ENCODE data around the gene HOXB6.

The HOXB6 gene

DNA sequence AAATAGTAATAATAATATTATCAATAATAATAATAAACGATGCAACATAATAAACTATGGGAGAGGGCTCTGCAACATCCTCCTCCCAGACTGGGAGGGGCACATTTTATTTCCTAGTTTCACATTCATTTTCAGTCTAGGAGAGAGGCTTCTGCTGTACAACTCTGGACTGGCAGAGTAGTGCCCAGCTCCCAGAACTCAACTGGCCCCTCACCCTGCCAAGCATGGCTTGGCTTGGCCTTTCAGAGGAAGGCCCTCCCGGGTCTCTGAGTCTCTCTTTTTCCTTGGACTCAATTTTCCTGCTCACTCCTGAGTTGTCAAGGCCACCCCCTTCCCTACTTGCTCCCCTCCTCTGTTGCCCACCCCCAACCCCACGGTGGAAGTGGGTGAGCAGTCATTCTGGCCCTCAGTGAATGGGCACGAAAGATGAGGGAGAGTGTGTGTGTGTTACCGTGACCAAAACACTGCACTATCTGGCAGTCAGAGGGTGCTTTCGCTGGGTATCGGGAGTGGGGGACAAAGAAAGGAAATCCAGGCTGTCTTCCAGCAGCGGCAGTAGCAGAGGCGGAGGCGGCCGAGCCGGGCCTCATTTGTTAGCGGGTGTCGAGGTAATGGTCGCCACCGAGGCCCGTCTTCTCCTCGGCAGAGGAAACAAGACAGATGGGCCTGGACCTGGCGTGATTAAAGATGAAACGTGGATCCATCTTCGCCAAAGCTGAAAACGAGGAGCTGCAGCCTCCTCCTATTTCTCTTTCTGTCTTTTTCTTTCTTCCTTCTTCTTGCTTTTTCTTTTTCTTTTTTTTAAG, 28.9 kb downstream of the HOXB6 start:
- no peak overlapping the region; the same call in 1 of the 2 replicates for H3K4me3 ChIP-seq (ENCODE audit: low read length)
- no peak for TF ChIP-seq ZNF274 (IDR thresholded peaks at IDR 0.05; ENCODE audit: low read depth, low read length)

- H3K4me3 ChIP-seq (ENCODE audit: low read length): no peak overlapping the region
- no peak for TF ChIP-seq ZNF274 (IDR thresholded peaks at IDR 0.05; ENCODE audit: low read depth, low read length)
These were observed 29.7 kb downstream of the HOXB6 start for GRCh38 chr17:48575066-48575582.

DNA sequence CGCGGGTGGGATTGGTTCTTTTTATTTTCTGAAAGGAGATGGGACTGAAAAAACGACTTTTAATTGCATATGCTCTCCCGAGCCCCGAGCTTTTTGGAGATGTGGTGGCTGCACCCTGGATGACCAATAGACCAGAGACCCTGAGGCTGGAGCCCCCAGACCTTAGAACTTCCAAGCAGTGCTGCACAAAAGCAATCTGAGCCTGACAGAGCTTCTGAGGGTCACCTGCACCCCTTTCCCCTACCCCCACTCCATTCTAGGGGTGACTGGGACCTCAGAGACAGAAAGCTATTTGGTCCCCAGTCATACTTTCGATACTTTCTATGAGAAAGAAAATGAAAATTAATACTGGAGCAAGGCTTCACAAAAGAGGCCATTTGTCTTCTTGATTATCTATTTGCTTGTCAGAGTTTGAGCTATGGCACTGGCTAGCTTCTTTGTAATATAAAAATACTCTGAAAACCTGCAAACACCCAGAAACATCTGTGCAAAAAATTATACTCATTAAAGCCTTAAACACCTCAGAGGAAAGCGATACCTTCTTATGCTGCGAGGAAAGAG, 30.2 kb downstream of the HOXB6 start:
- no peak for TF ChIP-seq ZNF274 (IDR thresholded peaks at IDR 0.05; ENCODE audit: low read depth, low read length)
- no peak overlapping the region for H3K4me3 ChIP-seq (ENCODE audit: low read length)

DNA sequence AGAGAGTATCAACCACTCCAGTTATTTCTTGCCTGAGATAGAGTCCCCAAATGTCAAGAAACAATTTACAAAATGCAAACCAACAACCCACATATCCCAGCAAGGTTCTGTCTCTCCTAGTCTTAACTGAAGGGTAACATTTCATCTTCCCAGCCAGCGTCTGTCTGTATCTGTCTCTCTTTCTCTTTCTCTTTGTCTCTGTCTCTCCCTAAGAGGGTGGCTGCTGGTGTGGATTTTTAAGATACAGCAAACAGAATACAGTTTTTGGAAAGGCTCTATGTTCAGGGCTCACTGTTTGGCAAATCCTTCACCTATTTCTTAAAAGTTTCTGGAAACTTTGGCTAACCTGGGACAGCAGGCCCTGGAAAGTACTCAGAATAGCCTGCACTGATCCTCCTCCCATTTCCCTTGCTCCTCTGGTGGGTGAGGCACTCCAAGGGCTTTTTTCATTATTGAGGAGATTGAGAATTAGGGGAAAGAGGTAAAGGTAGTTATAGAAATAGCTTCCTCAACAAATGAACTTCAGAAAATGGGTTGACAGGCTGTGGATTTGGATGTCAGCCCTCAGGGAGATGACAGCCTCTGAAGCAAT, 32.9 kb downstream of the HOXB6 start:
- no peak for TF ChIP-seq ZNF274 (IDR thresholded peaks at IDR 0.05; ENCODE audit: low read depth, low read length)
- H3K4me3 ChIP-seq (ENCODE audit: low read length): no peak overlapping the region

GRCh38 chr17:48571024-48571818, 33.6 kb downstream of the HOXB6 start:
- TF ChIP-seq ZNF274 (IDR thresholded peaks at IDR 0.05; ENCODE audit: low read depth, low read length): no peak
- H3K4me3 ChIP-seq (ENCODE audit: low read length): no peak overlapping the region

DNA sequence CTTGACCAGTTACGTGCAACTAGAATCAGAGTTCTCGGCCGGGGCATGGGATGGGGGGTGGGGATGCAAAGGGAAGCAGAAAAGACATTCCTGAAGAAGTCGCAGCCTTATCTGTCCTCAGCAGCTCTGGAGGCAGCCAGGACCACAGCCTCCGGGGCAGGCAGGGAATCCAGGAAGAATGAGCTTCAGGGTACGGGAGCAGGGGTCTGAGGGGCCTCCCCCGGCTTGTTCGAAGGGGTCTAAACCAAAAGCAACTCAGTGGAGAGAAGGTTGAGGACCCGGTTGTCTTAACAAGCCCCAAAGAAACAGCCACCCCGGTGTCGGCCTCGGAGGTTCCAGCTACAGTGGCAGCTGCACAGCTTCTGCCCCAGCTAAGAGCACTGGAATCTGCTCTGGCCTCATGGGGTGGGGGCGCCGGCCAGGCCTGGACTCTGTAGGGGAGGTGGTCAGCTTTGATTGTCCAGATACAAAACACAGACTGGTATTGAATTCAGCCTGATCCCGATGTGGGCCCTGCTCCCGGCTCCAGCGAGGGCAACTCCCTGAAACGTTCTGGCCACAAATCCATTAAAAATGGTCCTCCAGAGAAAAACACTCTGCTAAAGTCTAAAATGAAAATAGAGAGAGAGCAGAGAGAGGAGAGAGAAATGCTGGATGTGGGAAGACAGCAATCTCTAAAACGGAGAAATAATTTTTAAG, 34.3 kb downstream of the HOXB6 start:
- TF ChIP-seq ZNF274 (IDR thresholded peaks at IDR 0.05; ENCODE audit: low read depth, low read length): no peak

DNA sequence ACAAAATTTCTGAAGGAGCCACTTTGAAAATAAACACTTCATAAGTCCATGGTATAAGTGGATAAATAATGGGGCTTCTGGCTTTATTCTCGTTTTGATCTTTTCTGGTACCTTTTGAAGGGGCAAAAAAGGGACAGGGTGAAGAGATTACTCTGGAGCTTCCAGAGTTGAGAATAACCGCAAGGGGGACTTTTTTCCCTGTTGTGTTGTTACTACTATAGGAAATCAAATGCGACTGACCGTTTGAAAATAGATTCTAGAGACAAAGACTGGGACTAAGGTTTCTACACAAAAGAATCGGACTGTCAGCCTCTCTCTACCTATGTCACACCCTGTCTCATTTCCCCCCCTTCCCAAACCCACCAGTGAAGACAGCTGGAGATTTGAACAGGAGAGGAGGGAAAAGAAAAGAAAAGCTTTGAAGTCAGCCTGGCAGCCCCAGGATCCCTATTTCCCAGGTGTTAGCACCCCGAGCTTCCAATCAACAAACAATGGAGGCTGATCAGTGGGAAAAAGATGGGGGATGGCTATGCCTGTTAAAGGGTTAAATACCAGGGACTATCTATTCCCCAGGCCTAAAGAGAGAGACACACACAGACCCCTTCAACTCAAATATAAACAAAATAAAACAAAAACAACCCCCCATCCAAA, 35.0 kb downstream of the HOXB6 start:
- no peak for TF ChIP-seq ZNF274 (IDR thresholded peaks at IDR 0.05; ENCODE audit: low read depth, low read length)
- H3K4me3 ChIP-seq (ENCODE audit: low read length): no peak overlapping the region

More for the DNA sequence above, 34.3 kb downstream of the HOXB6 start:
- no peak overlapping the region for H3K4me3 ChIP-seq (ENCODE audit: low read length)

- no peak for TF ChIP-seq ZNF274 (IDR thresholded peaks at IDR 0.05; ENCODE audit: low read depth, low read length)
- no peak overlapping the region for H3K4me3 ChIP-seq (ENCODE audit: low read length)
These were observed 35.6 kb downstream of the HOXB6 start for GRCh38 chr17:48569240-48569582.

DNA sequence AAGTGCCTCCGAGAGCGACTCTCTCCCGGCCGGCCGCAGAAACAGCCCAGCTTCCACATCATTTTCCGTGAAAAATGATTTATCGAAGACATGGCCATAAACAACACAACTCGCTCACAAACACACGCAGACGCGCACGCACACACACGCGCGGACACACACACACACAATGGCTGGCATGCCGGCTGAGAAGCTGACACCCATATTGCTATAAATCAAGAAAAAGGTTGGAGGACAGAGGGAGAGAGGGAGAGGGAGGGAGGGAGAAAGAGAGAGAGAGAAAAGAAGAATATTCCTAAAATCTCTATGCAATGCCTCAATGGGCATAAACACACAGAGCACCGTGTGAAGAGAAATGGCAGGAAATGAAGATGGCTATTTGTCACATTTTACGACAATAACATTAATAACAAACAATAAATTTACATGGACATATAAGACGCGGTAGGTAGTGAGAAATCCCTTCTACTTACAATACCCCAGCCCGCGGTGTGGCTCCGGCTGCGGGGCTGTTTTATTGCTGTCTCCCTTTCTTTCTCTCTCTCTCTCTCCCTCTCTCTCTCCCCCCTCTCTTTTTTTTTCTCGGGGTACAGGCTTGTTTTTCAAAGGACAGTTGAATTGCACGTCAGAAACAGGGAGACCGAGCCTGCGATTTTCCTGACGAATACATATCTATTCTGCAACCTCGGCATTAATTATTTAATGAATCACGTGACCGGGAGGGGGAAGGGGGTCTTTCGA, 36.1 kb downstream of the HOXB6 start:
- H3K4me3 ChIP-seq (ENCODE audit: low read length): no peak overlapping the region
- no peak for TF ChIP-seq ZNF274 (IDR thresholded peaks at IDR 0.05; ENCODE audit: low read depth, low read length)

GRCh38 chr17:48567646-48568354, 37.0 kb downstream of the HOXB6 start:
- H3K4me3 ChIP-seq (ENCODE audit: low read length): no peak overlapping the region
- no peak for TF ChIP-seq ZNF274 (IDR thresholded peaks at IDR 0.05; ENCODE audit: low read depth, low read length)

GRCh38 chr17:48567209-48567608, 37.6 kb downstream of the HOXB6 start:
- H3K4me3 ChIP-seq (ENCODE audit: low read length): no peak overlapping the region
- TF ChIP-seq ZNF274 (IDR thresholded peaks at IDR 0.05; ENCODE audit: low read depth, low read length): no peak

- H3K4me3 ChIP-seq (ENCODE audit: low read length): no peak overlapping the region
- no peak for TF ChIP-seq ZNF274 (IDR thresholded peaks at IDR 0.05; ENCODE audit: low read depth, low read length)
These were observed 38.1 kb downstream of the HOXB6 start for GRCh38 chr17:48566717-48567116.
